Keratinocyte (primary cell): Measurements from ENCODE around the gene RNF207. TPM values are rescaled to one million over a fixed set of nuclear protein-coding genes. Genes with fewer than 3 reads are reported as not detected.
A peak's percentile ranks its signal among the peaks of the same experiment; 100 is the strongest.

Source experiments
- DNase-seq: peaks from one replicate; pipeline ENCODE4 v3.0.0-alpha.2; 2011; ENCODE audit warnings: low read depth, missing footprints, low spot score
- FAIRE-seq: peaks from 2 replicates; lab custom pipeline; 2011; peaks lifted over from hg19 to GRCh38; lab: Jason Lieb, UNC
- H2AFZ ChIP-seq: 2 replicates; pipeline ENCODE4 v1.6.0; 2012; ENCODE audit warnings: low read length, control low read depth, inconsistent platforms; ENCODE audit not compliant: control insufficient read depth
- H3K27ac ChIP-seq: 2 replicates; pipeline ENCODE4 v1.5.1; 2011; ENCODE audit warnings: low read length; ENCODE audit not compliant: control insufficient read depth, insufficient read depth
- H3K27me3 ChIP-seq: 3 replicates; pipeline ENCODE4 v1.6.0; 2011; ENCODE audit warnings: low read length; ENCODE audit not compliant: control insufficient read depth, insufficient read depth; ENCODE audit errors: extremely low read depth
- H3K36me3 ChIP-seq, 2 experiments: 2 replicates in 1 of 2; 3 replicates in 1 of 2; pipeline ENCODE4 v1.5.1; 2011; ENCODE audit warnings: low read length in 2 of 2, mild to moderate bottlenecking in 1 of 2; ENCODE audit not compliant: control insufficient read depth in 2 of 2, insufficient read depth in 2 of 2; ENCODE audit errors: extremely low read depth in 1 of 2
- H3K4me1 ChIP-seq: 3 replicates; pipeline ENCODE4 v1.5.1; 2011; ENCODE audit warnings: low read length; ENCODE audit not compliant: control insufficient read depth, insufficient read depth; ENCODE audit errors: extremely low read depth
- H3K4me2 ChIP-seq: 3 replicates; pipeline ENCODE4 v1.6.0; 2011; ENCODE audit warnings: low read depth, low read length; ENCODE audit not compliant: control insufficient read depth, insufficient read depth; ENCODE audit errors: extremely low read depth
- H3K4me3 ChIP-seq, 3 experiments: fragments of 200-600 bp in 1 of 3; sonication (generic) in 1 of 3; 2 replicates in 2 of 3; 3 replicates in 1 of 3; pipeline ENCODE4 v1.5.1; 2011 to 2016; ENCODE audit warnings: low read length in 3 of 3, mild to moderate bottlenecking in 3 of 3, control low read depth in 2 of 3, inconsistent platforms in 1 of 3, low read depth in 1 of 3, mixed read lengths in 1 of 3, mixed run types in 1 of 3, moderate library complexity in 1 of 3; ENCODE audit not compliant: control insufficient read depth in 2 of 3, insufficient read depth in 2 of 3; ENCODE audit errors: extremely low read depth in 1 of 3
- H3K79me2 ChIP-seq: 2 replicates; pipeline ENCODE4 v1.6.0; 2012; ENCODE audit warnings: low read length; ENCODE audit not compliant: control insufficient read depth, insufficient read depth
- H3K9ac ChIP-seq: 3 replicates; pipeline ENCODE4 v1.6.0; 2011; ENCODE audit warnings: low read length; ENCODE audit not compliant: control insufficient read depth, insufficient read depth; ENCODE audit errors: extremely low read depth
- H3K9me1 ChIP-seq: 3 replicates; pipeline ENCODE4 v1.6.0; 2011; ENCODE audit warnings: low read length; ENCODE audit not compliant: control insufficient read depth, insufficient read depth; ENCODE audit errors: extremely low read depth
- H3K9me3 ChIP-seq: 2 replicates; pipeline ENCODE4 v1.5.1; 2012; ENCODE audit warnings: low read depth, low read length; ENCODE audit not compliant: control insufficient read depth
- H4K20me1 ChIP-seq: 3 replicates; pipeline ENCODE4 v1.6.0; 2011; ENCODE audit warnings: low read length; ENCODE audit not compliant: control insufficient read depth, insufficient read depth; ENCODE audit errors: extremely low read depth
- CTCF ChIP-seq, 3 experiments: IDR thresholded peaks in 1 of 3; conservative IDR thresholded peaks in 1 of 3; optimal IDR thresholded peaks in 1 of 3; 2 replicates in 2 of 3; 3 replicates in 1 of 3; pipeline versions ENCODE3 to v1.5.1; 2011; ENCODE audit warnings: low read length in 3 of 3, mild to moderate bottlenecking in 3 of 3, moderate library complexity in 2 of 3, control low read depth in 1 of 3, inconsistent platforms in 1 of 3; ENCODE audit not compliant: insufficient read depth in 2 of 3; ENCODE audit errors: extremely low read depth in 1 of 3
- EZH2 ChIP-seq: IDR thresholded peaks from one replicate; pipeline ENCODE4 v1.6.1; 2012; ENCODE audit warnings: inconsistent platforms, mild to moderate bottlenecking, low read length, moderate library complexity
- dilution Hi-C: fragments of 300-500 bp; cut with MboI; formaldehyde crosslinking; loops from one replicate; pipeline ENCODE4 v1.7.0; 2020; ENCODE audit warnings: low sequenced_read_pairs; ENCODE audit not compliant: extremely low pct_ligation_motif_present
- polyA plus RNA-seq, 5 experiments: library from polyadenylated mRNA; depleted of rRNA in 3 of 5; stranded (reverse) in 3 of 5; stranded (forward) in 1 of 5; unstranded in 1 of 5; fragments of >200 nt; gene quantifications; 1 replicate in 1 of 5; 2 replicates in 3 of 5; 3 replicates in 1 of 5; pipeline versions ENCODE4 v1.2.1 to v1.2.3, GENCODE V29; 2011 to 2012; ENCODE audit warnings: missing spikeins in 2 of 5, low read depth in 1 of 5, low replicate concordance in 1 of 5

RNF207 gene
- polyA plus RNA-seq, 1 donor (not counting 4 experiments of a cell fraction or from before 2014, with no cell fraction given): 6.1 TPM

- Histone ChIP-seq H4K20me1 (no peaks in the 10 kb centered on the region), H3K4me3 (no peak overlapping the region), H3K27ac (peak overlapping the region; percentile 55), H3K4me2 (peak overlapping the region; percentile 24), H3K4me1 (peaks cover 14% of the 10 kb centered on the region), H3K9me1 (no peaks in the 10 kb centered on the region), H3K79me2 (no peaks in the 10 kb centered on the region), H3K9ac (no peak overlapping the region), H2AFZ (no peak overlapping the region), H3K36me3 (peaks cover 13 to 21% of the 10 kb centered on the region in 2 experiments), H3K27me3 (no peaks in the 10 kb centered on the region), H3K9me3 (no peaks in the 10 kb centered on the region)
- peak; percentile 99 for FAIRE-seq
- peak; percentile 55 for DNase-seq
- TF ChIP-seq EZH2 (no peak), CTCF (optimal IDR thresholded peaks at IDR 0.05 in 1 of 3, IDR thresholded peaks at IDR 0.05 in 1 of 3, conservative IDR thresholded peaks at IDR 0.05 in 1 of 3; ENCODE audit: extremely low read depth in 1 of 3, insufficient read depth in 2 of 3, low read length in 3 of 3) (peak in 1 of 3 experiments; percentile 19)
- dilution Hi-C loops: no loop called here
Observed at GRCh38 chr1:6220236-6220635, 14.3 kb downstream of the RNF207 start.

GRCh38 chr1:6221210-6221784 lies 15.4 kb downstream of the RNF207 start:
- DNase-seq (no peak), FAIRE-seq (no peak)
- TF ChIP-seq EZH2 (no peak), CTCF (optimal IDR thresholded peaks at IDR 0.05 in 1 of 3, IDR thresholded peaks at IDR 0.05 in 1 of 3, conservative IDR thresholded peaks at IDR 0.05 in 1 of 3; ENCODE audit: extremely low read depth in 1 of 3, insufficient read depth in 2 of 3, low read length in 3 of 3) (no peak)
- peaks cover 16 to 27% of the 10 kb centered on the region in 2 experiments for H3K36me3 ChIP-seq
- H3K4me1 ChIP-seq: peaks cover 14% of the 10 kb centered on the region
- H3K4me3 ChIP-seq: no peak overlapping the region
- no peaks in the 10 kb centered on the region for H3K27me3 ChIP-seq
- H3K9me1 ChIP-seq: no peaks in the 10 kb centered on the region
- H4K20me1 ChIP-seq: no peaks in the 10 kb centered on the region
- no peak overlapping the region for H3K4me2 ChIP-seq
- dilution Hi-C loops: no loop called here
- H3K79me2 ChIP-seq: no peaks in the 10 kb centered on the region
- H3K27ac ChIP-seq: peak overlapping the region; percentile 46
- no peak overlapping the region for H2AFZ ChIP-seq
- H3K9ac ChIP-seq: no peak overlapping the region
- H3K9me3 ChIP-seq: no peaks in the 10 kb centered on the region
